Activated T-helper 9 cell treated with anti-CD3 and anti-CD28 coated beads, Interleukin-2, amount 50 U/mL, for 16 hours (primary cell): ENCODE data around the gene KRT1.
"Not testable (repeated sequence)": the region's sequence is repeated elsewhere in the genome, so short reads cannot be mapped to it uniquely, and the experiment has no call there.

Experiments used
- DNase-seq: peaks from one replicate; pipeline ENCODE4 v3.0.0-alpha.2; 2020; ENCODE audit warnings: low read depth

The KRT1 gene

GRCh38 chr12:52680363-52680762 lies at the start of gene KRT1:
Gene KRT1 (minus strand): TSS chr12:52680407. CDS start chr12:52680348, 59 bp downstream.
- no peak for DNase-seq

GRCh38 chr12:52729147-52729546 lies 48.9 kb upstream of the KRT1 start:
- no peak for DNase-seq

GRCh38 chr12:52728374-52728773 lies 48.2 kb upstream of the KRT1 start:
- no peak for DNase-seq

GRCh38 chr12:52727037-52727436 lies 46.8 kb upstream of the KRT1 start:
- no peak for DNase-seq

- DNase-seq = no peak
These were observed 46.2 kb upstream of the KRT1 start for GRCh38 chr12:52726451-52726850.

- no peak for DNase-seq
These were observed 44.2 kb upstream of the KRT1 start for GRCh38 chr12:52724384-52724783.

GRCh38 chr12:52722680-52723079 lies 42.5 kb upstream of the KRT1 start:
- DNase-seq = no peak

GRCh38 chr12:52721838-52722470 lies 41.7 kb upstream of the KRT1 start:
- DNase-seq = no peak

GRCh38 chr12:52720365-52720886 lies 40.2 kb upstream of the KRT1 start:
- no peak for DNase-seq

GRCh38 chr12:52716061-52716460 lies 35.9 kb upstream of the KRT1 start:
- DNase-seq = no peak

GRCh38 chr12:52715416-52715815 lies 35.2 kb upstream of the KRT1 start:
- DNase-seq = no peak

- no peak for DNase-seq
These were observed 34.7 kb upstream of the KRT1 start for GRCh38 chr12:52714887-52715281.

- DNase-seq = no peak
These were observed 34.0 kb upstream of the KRT1 start for GRCh38 chr12:52713960-52714886.

GRCh38 chr12:52712122-52712521 lies 31.9 kb upstream of the KRT1 start:
- DNase-seq = not testable (repeated sequence)

GRCh38 chr12:52710730-52711129 lies 30.5 kb upstream of the KRT1 start:
- DNase-seq = no peak

GRCh38 chr12:52708010-52708409 lies 27.8 kb upstream of the KRT1 start:
- DNase-seq = no peak

GRCh38 chr12:52704464-52704863 lies 24.3 kb upstream of the KRT1 start:
- no peak for DNase-seq

GRCh38 chr12:52703878-52704277 lies 23.7 kb upstream of the KRT1 start:
- DNase-seq = no peak

- DNase-seq = no peak
These were observed 23.2 kb upstream of the KRT1 start, which contains the start of gene KRT77 for GRCh38 chr12:52703424-52703823. Gene KRT77 (minus strand): TSS chr12:52703524. CDS start chr12:52703434, 90 bp downstream.

- no peak for DNase-seq
These were observed 22.1 kb upstream of the KRT1 start for GRCh38 chr12:52702338-52702737.

- no peak for DNase-seq
These were observed 21.1 kb upstream of the KRT1 start for GRCh38 chr12:52701281-52701680.

GRCh38 chr12:52699960-52700359 lies 19.8 kb upstream of the KRT1 start:
- DNase-seq = no peak

GRCh38 chr12:52699373-52699772 lies 19.2 kb upstream of the KRT1 start:
- DNase-seq = no peak
